HEK293 (cell line): ENCODE measurements around the gene FAM181A.

Source experiments
- CTCF ChIA-PET: fragments of 350-600 bp; formaldehyde crosslinking; extraction: SDS; loops from one replicate; lab custom pipeline; 2021; ENCODE audit warnings: antibody characterized with exemption; lab: Yijun Ruan, JAX
- POLR2A ChIA-PET: fragments of 300-600 bp; formaldehyde crosslinking; extraction: SDS; loops from one replicate; lab custom pipeline; 2020; ENCODE audit warnings: antibody characterized with exemption, inconsistent platforms; lab: Yijun Ruan, JAX
- H3K27ac ChIP-seq: fragments of 200-500 bp; sonication (Bioruptor generic); 2 replicates; pipeline ENCODE4 v1.5.1; 2014; ENCODE audit warnings: low read depth, low read length, control low read depth, inconsistent platforms; ENCODE audit errors: extremely low read depth
- H3K36me3 ChIP-seq, 2 experiments: fragments of 200-500 bp in 1 of 2; sonication (Bioruptor generic) in 1 of 2; 1 replicate in 1 of 2; 2 replicates in 1 of 2; pipeline ENCODE4 v1.5.1; 2014 to 2017; ENCODE audit warnings: inconsistent platforms in 2 of 2, low read length in 2 of 2; ENCODE audit not compliant: control insufficient read depth in 2 of 2, insufficient read depth in 1 of 2
- H3K4me1 ChIP-seq: fragments of 200-500 bp; sonication (Bioruptor generic); 2 replicates; pipeline ENCODE4 v1.5.1; 2014; ENCODE audit warnings: mild to moderate bottlenecking, low read length, inconsistent platforms; ENCODE audit not compliant: control insufficient read depth, insufficient read depth
- H3K4me3 ChIP-seq: 2 replicates; pipeline ENCODE4 v1.5.1; 2011; ENCODE audit warnings: low read depth, mild to moderate bottlenecking, control low read depth, low read length, moderate library complexity
- H3K9me3 ChIP-seq: fragments of 200-500 bp; sonication (Bioruptor generic); 2 replicates; pipeline ENCODE4 v1.5.1; 2014; ENCODE audit warnings: low read depth, low read length, inconsistent platforms; ENCODE audit not compliant: control insufficient read depth, insufficient read depth
- BCL11A ChIP-seq: fragments of 450-650 bp; formaldehyde crosslinking; IDR thresholded peaks from 2 replicates; pipeline ENCODE4 v1.5.1; 2016; ENCODE audit warnings: low read depth, missing biosample characterization, missing genetic modification characterization
- OSR2 ChIP-seq: fragments of 450-650 bp; formaldehyde crosslinking; IDR thresholded peaks from 2 replicates; pipeline ENCODE4 v1.5.1; 2016; ENCODE audit warnings: missing biosample characterization, missing genetic modification characterization
- ZBTB21 ChIP-seq: fragments of 450-650 bp; formaldehyde crosslinking; IDR thresholded peaks from 2 replicates; pipeline ENCODE4 v1.5.1; 2017; ENCODE audit warnings: missing biosample characterization, missing genetic modification characterization
- ZBTB8A ChIP-seq: fragments of 450-650 bp; formaldehyde crosslinking; IDR thresholded peaks from 2 replicates; pipeline ENCODE4 v1.5.1; 2016; ENCODE audit warnings: missing biosample characterization, missing genetic modification characterization
- ZNF112 ChIP-seq: fragments of 450-650 bp; formaldehyde crosslinking; IDR thresholded peaks from 2 replicates; pipeline ENCODE4 v1.5.0; 2017; ENCODE audit warnings: missing biosample characterization, missing genetic modification characterization
- ZNF140 ChIP-seq: fragments of 450-650 bp; formaldehyde crosslinking; IDR thresholded peaks from 2 replicates; pipeline ENCODE4 v1.5.1; 2016; ENCODE audit warnings: missing biosample characterization, missing genetic modification characterization
- ZNF157 ChIP-seq: fragments of 450-650 bp; formaldehyde crosslinking; IDR thresholded peaks from 2 replicates; pipeline ENCODE4 v1.5.1; 2016; ENCODE audit warnings: missing biosample characterization, missing genetic modification characterization
- ZNF2 ChIP-seq: fragments of 450-650 bp; formaldehyde crosslinking; IDR thresholded peaks from 2 replicates; pipeline ENCODE4 v1.5.1; 2016; ENCODE audit warnings: missing biosample characterization, missing genetic modification characterization
- ZNF239 ChIP-seq: fragments of 450-650 bp; formaldehyde crosslinking; IDR thresholded peaks from 2 replicates; pipeline ENCODE4 v1.5.1; 2016; ENCODE audit warnings: missing biosample characterization, missing genetic modification characterization
- ZNF248 ChIP-seq: fragments of 450-650 bp; formaldehyde crosslinking; IDR thresholded peaks from 2 replicates; pipeline ENCODE4 v1.5.1; 2017; ENCODE audit warnings: missing biosample characterization, missing genetic modification characterization
- ZNF394 ChIP-seq: fragments of 450-650 bp; formaldehyde crosslinking; IDR thresholded peaks from 2 replicates; pipeline ENCODE4 v1.5.1; 2016; ENCODE audit warnings: missing biosample characterization, missing genetic modification characterization, mild to moderate bottlenecking, moderate library complexity, borderline replicate concordance
- ZNF404 ChIP-seq: fragments of 450-650 bp; formaldehyde crosslinking; IDR thresholded peaks from 2 replicates; pipeline ENCODE4 v1.5.1; 2017; ENCODE audit warnings: missing biosample characterization, missing genetic modification characterization
- ZNF510 ChIP-seq: fragments of 450-650 bp; formaldehyde crosslinking; IDR thresholded peaks from 2 replicates; pipeline ENCODE4 v1.5.1; 2018; ENCODE audit warnings: mild to moderate bottlenecking, missing genetic modification characterization, missing biosample characterization; ENCODE audit not compliant: insufficient replicate concordance
- ZNF654 ChIP-seq: fragments of 450-650 bp; formaldehyde crosslinking; IDR thresholded peaks from 2 replicates; pipeline ENCODE4 v1.5.1; 2016; ENCODE audit warnings: low read depth, missing biosample characterization, missing genetic modification characterization
- TF ChIP-seq, protein P1 (sequence below): fragments of 450-650 bp; formaldehyde crosslinking; IDR thresholded peaks from 2 replicates; pipeline ENCODE4 v1.5.1; 2016; ENCODE audit warnings: missing biosample characterization, missing genetic modification characterization
- TF ChIP-seq, protein P2 (sequence below): fragments of 450-650 bp; formaldehyde crosslinking; IDR thresholded peaks from 2 replicates; pipeline ENCODE4 v1.5.1; 2016; ENCODE audit warnings: missing biosample characterization, missing genetic modification characterization
- TF ChIP-seq, protein P3 (sequence below): IDR thresholded peaks from 2 replicates; pipeline ENCODE4 v1.6.1; 2011; ENCODE audit warnings: mild to moderate bottlenecking, low read depth, low read length, borderline replicate concordance
- TF ChIP-seq, protein P4 (sequence below): fragments of 450-650 bp; formaldehyde crosslinking; IDR thresholded peaks from 2 replicates; pipeline ENCODE4 v1.5.1; 2016; ENCODE audit warnings: missing biosample characterization, missing genetic modification characterization

Gene FAM181A

DNA sequence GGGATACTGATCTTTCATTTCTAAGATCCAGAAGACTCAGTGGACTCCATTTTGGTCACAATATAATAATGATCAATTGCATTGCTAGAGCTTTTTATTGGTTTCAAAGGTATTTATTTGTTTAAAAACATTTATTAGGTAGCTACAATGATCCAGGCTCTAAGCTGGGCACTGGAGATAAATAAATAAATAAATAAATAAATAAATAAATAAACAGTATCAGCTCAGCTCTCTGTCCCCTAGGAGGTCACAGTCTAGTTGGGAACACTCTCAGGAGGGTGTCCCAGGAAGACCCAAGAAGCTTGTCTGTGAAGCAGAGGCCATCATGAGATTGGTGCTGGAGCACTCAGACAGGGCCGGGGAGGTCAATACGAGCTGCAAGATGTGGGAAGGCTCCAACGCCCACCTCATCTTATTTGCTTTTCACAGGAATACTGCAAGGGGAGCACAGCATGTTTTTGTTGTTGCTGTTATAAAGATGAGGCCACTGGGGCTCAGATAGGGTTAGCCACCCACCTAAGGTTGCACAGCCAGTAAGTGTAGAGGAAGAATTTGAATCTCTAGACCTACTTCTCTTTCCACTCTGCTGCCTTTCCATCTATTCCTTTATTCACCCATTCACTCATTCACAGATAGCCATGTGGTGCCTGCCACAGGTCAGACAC lies 33.8 kb downstream of the FAM181A start (continued):
- TF ChIP-seq, protein P1, sequence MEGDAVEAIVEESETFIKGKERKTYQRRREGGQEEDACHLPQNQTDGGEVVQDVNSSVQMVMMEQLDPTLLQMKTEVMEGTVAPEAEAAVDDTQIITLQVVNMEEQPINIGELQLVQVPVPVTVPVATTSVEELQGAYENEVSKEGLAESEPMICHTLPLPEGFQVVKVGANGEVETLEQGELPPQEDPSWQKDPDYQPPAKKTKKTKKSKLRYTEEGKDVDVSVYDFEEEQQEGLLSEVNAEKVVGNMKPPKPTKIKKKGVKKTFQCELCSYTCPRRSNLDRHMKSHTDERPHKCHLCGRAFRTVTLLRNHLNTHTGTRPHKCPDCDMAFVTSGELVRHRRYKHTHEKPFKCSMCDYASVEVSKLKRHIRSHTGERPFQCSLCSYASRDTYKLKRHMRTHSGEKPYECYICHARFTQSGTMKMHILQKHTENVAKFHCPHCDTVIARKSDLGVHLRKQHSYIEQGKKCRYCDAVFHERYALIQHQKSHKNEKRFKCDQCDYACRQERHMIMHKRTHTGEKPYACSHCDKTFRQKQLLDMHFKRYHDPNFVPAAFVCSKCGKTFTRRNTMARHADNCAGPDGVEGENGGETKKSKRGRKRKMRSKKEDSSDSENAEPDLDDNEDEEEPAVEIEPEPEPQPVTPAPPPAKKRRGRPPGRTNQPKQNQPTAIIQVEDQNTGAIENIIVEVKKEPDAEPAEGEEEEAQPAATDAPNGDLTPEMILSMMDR (tag by site-specific recombination): no peak
- peak; percentile 36; the same call in 1 of the 2 replicates for TF ChIP-seq ZBTB8A (tag by site-specific recombination)
- TF ChIP-seq ZNF140 (tag by site-specific recombination): peak; percentile 27; the same call in 1 of the 2 replicates
- TF ChIP-seq ZNF404 (tag by site-specific recombination): 0 out of 2 replicates have a peak, but pooled peaks have one; percentile 41
- peak; percentile 25; the same call in 1 of the 2 replicates for TF ChIP-seq ZNF654 (tag by site-specific recombination)

DNA sequence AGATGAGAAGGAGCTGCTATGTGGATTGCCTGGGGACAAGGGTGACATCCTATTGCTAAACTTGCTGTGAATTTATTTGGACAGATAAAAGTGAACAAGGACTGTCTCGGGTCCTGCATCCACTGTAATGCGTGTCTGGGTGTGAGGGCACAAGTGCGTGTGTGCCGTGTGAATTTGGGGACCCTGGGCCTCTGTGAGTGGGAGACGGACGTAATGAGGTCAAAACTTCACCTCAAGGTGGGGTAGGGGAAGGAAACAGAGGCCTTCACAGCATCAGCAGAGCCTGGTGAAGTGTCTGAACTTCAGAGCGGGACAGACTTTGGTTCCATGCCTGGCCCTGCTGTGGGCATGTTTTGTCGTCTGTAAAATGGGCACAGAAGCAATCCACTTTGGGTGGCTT lies 34.5 kb downstream of the FAM181A start:
- POLR2A ChIA-PET: no interaction called here
- Histone ChIP-seq H3K27ac (no peak overlapping the region), H3K36me3 (no peaks in the 10 kb centered on the region), H3K9me3 (no peaks in the 10 kb centered on the region), H3K4me3 (no peak overlapping the region), H3K4me1 (peaks cover 10% of the 10 kb centered on the region)
- CTCF ChIA-PET: interaction anchor here (0.5 to 0.6 kb wide), 2 partner anchors 175 kb away, joined by 3 read pairs; no protein-coding TSS in a partner anchor
- TF ChIP-seq ZNF2 (tag by site-specific recombination): no peak
- TF ChIP-seq, protein P2, sequence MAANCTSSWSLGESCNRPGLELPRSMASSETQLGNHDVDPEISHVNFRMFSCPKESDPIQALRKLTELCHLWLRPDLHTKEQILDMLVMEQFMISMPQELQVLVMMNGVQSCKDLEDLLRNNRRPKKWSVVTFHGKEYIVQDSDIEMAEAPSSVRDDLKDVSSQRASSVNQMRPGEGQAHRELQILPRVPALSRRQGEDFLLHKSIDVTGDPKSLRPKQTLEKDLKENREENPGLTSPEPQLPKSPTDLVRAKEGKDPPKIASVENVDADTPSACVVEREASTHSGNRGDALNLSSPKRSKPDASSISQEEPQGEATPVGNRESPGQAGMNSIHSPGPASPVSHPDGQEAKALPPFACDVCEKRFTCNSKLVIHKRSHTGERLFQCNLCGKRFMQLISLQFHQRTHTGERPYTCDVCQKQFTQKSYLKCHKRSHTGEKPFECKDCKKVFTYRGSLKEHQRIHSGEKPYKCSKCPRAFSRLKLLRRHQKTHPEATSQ (tag by site-specific recombination): no peak
- TF ChIP-seq, protein P3, sequence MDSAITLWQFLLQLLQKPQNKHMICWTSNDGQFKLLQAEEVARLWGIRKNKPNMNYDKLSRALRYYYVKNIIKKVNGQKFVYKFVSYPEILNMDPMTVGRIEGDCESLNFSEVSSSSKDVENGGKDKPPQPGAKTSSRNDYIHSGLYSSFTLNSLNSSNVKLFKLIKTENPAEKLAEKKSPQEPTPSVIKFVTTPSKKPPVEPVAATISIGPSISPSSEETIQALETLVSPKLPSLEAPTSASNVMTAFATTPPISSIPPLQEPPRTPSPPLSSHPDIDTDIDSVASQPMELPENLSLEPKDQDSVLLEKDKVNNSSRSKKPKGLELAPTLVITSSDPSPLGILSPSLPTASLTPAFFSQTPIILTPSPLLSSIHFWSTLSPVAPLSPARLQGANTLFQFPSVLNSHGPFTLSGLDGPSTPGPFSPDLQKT: no peak
- TF ChIP-seq BCL11A (tag by site-specific recombination): no peak
- no peak for TF ChIP-seq ZNF239 (tag by site-specific recombination)
- no peak for TF ChIP-seq ZNF394 (tag by site-specific recombination)
- TF ChIP-seq, protein P4, sequence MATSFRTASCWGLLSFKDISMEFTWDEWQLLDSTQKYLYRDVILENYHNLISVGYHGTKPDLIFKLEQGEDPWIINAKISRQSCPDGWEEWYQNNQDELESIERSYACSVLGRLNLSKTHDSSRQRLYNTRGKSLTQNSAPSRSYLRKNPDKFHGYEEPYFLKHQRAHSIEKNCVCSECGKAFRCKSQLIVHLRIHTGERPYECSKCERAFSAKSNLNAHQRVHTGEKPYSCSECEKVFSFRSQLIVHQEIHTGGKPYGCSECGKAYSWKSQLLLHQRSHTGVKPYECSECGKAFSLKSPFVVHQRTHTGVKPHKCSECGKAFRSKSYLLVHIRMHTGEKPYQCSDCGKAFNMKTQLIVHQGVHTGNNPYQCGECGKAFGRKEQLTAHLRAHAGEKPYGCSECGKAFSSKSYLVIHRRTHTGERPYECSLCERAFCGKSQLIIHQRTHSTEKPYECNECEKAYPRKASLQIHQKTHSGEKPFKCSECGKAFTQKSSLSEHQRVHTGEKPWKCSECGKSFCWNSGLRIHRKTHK (tag by site-specific recombination): no peak
- TF ChIP-seq ZNF510 (tag by site-specific recombination): no peak
- TF ChIP-seq ZNF248: no peak
- TF ChIP-seq OSR2 (tag by site-specific recombination): no peak
- no peak for TF ChIP-seq ZNF112 (tag by site-specific recombination)
- TF ChIP-seq ZBTB21 (tag by site-specific recombination): no peak
- no peak for TF ChIP-seq ZNF157 (tag by site-specific recombination)
